Gastrocnemius medialis (tissue), 4 donors: ENCODE measurements around the gene CDKAL1.

Experiments used
- CTCF ChIP-seq, 5 experiments: fragments of 450-650 bp in 3 of 5; fragments of 200-600 bp in 2 of 5; sonication (generic) in 2 of 5; IDR thresholded peaks in 4 of 5; conservative IDR thresholded peaks in 1 of 5; 1 replicate in 4 of 5; 2 replicates in 1 of 5; pipeline ENCODE4 v1.5.1; 2016 to 2019; ENCODE audit warnings: antibody characterized with exemption in 5 of 5, mild to moderate bottlenecking in 3 of 5, moderate library complexity in 3 of 5
- POLR2A ChIP-seq, 2 donors: fragments of 450-650 bp; IDR thresholded peaks; one replicate each; pipeline ENCODE4 v1.6.1; 2017; ENCODE audit warnings: antibody characterized with exemption in 2 of 2, mild to moderate bottlenecking in 2 of 2, moderate library complexity in 2 of 2

GRCh38 chr6:20686142-20686541 lies 151.9 kb downstream of the CDKAL1 start:
- TF ChIP-seq CTCF (IDR thresholded peaks at IDR 0.05 in 4 of 5, conservative IDR thresholded peaks at IDR 0.05 in 1 of 5) (no peak), POLR2A (IDR thresholded peaks at IDR 0.05) (no peak)
